H9 (cell line): ENCODE data around the gene ATP1A4. TPM values are rescaled to one million over a fixed set of nuclear protein-coding genes. Genes with fewer than 3 reads are reported as not detected.
A peak's percentile ranks its signal among the peaks of the same experiment; 100 is the strongest.

Experiments
- DNase-seq: peaks from one replicate; pipeline ENCODE4 v3.0.0-alpha.2; 2017
- H2AFZ ChIP-seq: one replicate; pipeline ENCODE4 v1.6.1; 2013; ENCODE audit warnings: mild to moderate bottlenecking, low read length, control low read depth, moderate library complexity
- H2AK5ac ChIP-seq: 2 replicates; pipeline ENCODE4 v1.6.1; 2013; ENCODE audit warnings: low read length, control low read depth, mixed read lengths; ENCODE audit not compliant: insufficient read length
- H2BK120ac ChIP-seq: one replicate; pipeline ENCODE4 v1.6.1; 2013; ENCODE audit warnings: low read depth, mild to moderate bottlenecking, low read length, control low read depth, inconsistent platforms; ENCODE audit not compliant: poor library complexity, severe bottlenecking
- H2BK12ac ChIP-seq: 2 replicates; pipeline ENCODE4 v1.6.1; 2013; ENCODE audit warnings: low read length, control low read depth, mixed read lengths, low read depth; ENCODE audit not compliant: insufficient read length
- H2BK15ac ChIP-seq: 2 replicates; pipeline ENCODE4 v1.6.1; 2013; ENCODE audit warnings: low read depth, low read length, control low read depth
- H2BK20ac ChIP-seq: one replicate; pipeline ENCODE4 v1.6.1; 2013; ENCODE audit warnings: low read depth, mild to moderate bottlenecking, low read length, control low read depth, inconsistent platforms; ENCODE audit not compliant: poor library complexity, severe bottlenecking
- H2BK5ac ChIP-seq: 2 replicates; pipeline ENCODE4 v1.6.1; 2013; ENCODE audit warnings: low read length, control low read depth, mixed read lengths; ENCODE audit not compliant: insufficient read length
- H3K14ac ChIP-seq: 2 replicates; pipeline ENCODE4 v1.6.1; 2013; ENCODE audit warnings: low read length, control low read depth; ENCODE audit not compliant: insufficient read depth
- H3K18ac ChIP-seq: 2 replicates; pipeline ENCODE4 v1.6.1; 2013; ENCODE audit warnings: low read depth, mild to moderate bottlenecking, mixed read lengths, low read length, control low read depth; ENCODE audit not compliant: insufficient read length
- H3K23ac ChIP-seq: 2 replicates; pipeline ENCODE4 v1.6.1; 2013; ENCODE audit warnings: low read length, control low read depth, mixed read lengths, low read depth; ENCODE audit not compliant: insufficient read length
- H3K23me2 ChIP-seq: 2 replicates; pipeline ENCODE4 v1.6.1; 2013; ENCODE audit warnings: low read depth, mild to moderate bottlenecking, mixed read lengths, low read length, control low read depth; ENCODE audit not compliant: insufficient read length, poor library complexity, severe bottlenecking
- H3K27ac ChIP-seq: 2 replicates; pipeline ENCODE4 v1.5.1; 2013; ENCODE audit warnings: low read length, control low read depth, mixed read lengths, low read depth; ENCODE audit not compliant: insufficient read length
- H3K27me3 ChIP-seq: 2 replicates; pipeline ENCODE4 v1.6.1; 2013; ENCODE audit warnings: low read length, control low read depth, inconsistent platforms; ENCODE audit not compliant: insufficient read depth
- H3K4ac ChIP-seq: 2 replicates; pipeline ENCODE4 v1.6.1; 2013; ENCODE audit warnings: low read depth, mild to moderate bottlenecking, control low read depth, inconsistent platforms, low read length, moderate library complexity
- H3K4me1 ChIP-seq: 2 replicates; pipeline ENCODE4 v1.6.1; 2013; ENCODE audit warnings: low read length, control low read depth, inconsistent platforms; ENCODE audit not compliant: insufficient read depth
- H3K4me2 ChIP-seq: 2 replicates; pipeline ENCODE4 v1.6.1; 2013; ENCODE audit warnings: low read length, control low read depth, mixed read lengths; ENCODE audit not compliant: insufficient read length, insufficient read depth
- H3K56ac ChIP-seq: 2 replicates; pipeline ENCODE4 v1.6.1; 2013; ENCODE audit warnings: low read depth, mild to moderate bottlenecking, mixed read lengths, low read length, control low read depth; ENCODE audit not compliant: insufficient read length
- H3K79me1 ChIP-seq: 2 replicates; pipeline ENCODE4 v1.6.1; 2013; ENCODE audit warnings: low read depth, mild to moderate bottlenecking, moderate library complexity, low read length, control low read depth, inconsistent platforms; ENCODE audit not compliant: insufficient read depth, poor library complexity, severe bottlenecking
- H3K79me2 ChIP-seq: 2 replicates; pipeline ENCODE4 v1.6.1; 2013; ENCODE audit warnings: low read length, control low read depth, inconsistent platforms; ENCODE audit not compliant: insufficient read depth
- H3K9ac ChIP-seq: 2 replicates; pipeline ENCODE4 v1.6.1; 2013; ENCODE audit warnings: low read length, control low read depth, mixed read lengths; ENCODE audit not compliant: insufficient read length; ENCODE audit errors: extremely low read depth
- H3K9me3 ChIP-seq: one replicate; pipeline ENCODE4 v1.6.1; 2013; ENCODE audit warnings: low read depth, low read length, inconsistent platforms; ENCODE audit not compliant: control insufficient read depth
- H3T11ph ChIP-seq: one replicate; pipeline ENCODE4 v1.6.1; 2013; ENCODE audit warnings: mild to moderate bottlenecking, low read length, control low read depth, inconsistent platforms
- H4K20me1 ChIP-seq: one replicate; pipeline ENCODE4 v1.6.1; 2013; ENCODE audit not compliant: control insufficient read depth, insufficient read length, insufficient read depth
- H4K5ac ChIP-seq: 2 replicates; pipeline ENCODE4 v1.6.1; 2013; ENCODE audit warnings: low read depth, mild to moderate bottlenecking, mixed read lengths, low read length, control low read depth; ENCODE audit not compliant: insufficient read length
- H4K8ac ChIP-seq: replicated peaks from 2 replicates; pipeline ENCODE4 v1.6.1; 2013; ENCODE audit warnings: low read length, control low read depth, mixed read lengths, low read depth; ENCODE audit not compliant: insufficient read length
- H4K91ac ChIP-seq: 2 replicates; pipeline ENCODE4 v1.6.1; 2013; ENCODE audit warnings: low read depth, mild to moderate bottlenecking, moderate library complexity, mixed read lengths, low read length, control low read depth; ENCODE audit not compliant: insufficient read length
- H3K27ac Mint-ChIP-seq, 3 experiments: 2 replicates in 2 of 3; 3 replicates in 1 of 3; pipeline ENCODE4 v1.8.0; 2020 to 2021; ENCODE audit warnings: mixed read lengths in 3 of 3, mild to moderate bottlenecking in 1 of 3, moderate library complexity in 1 of 3
- H3K27me3 Mint-ChIP-seq: 2 replicates; pipeline ENCODE4 v1.8.0; 2021; ENCODE audit warnings: low read depth, mild to moderate bottlenecking, moderate library complexity, mixed read lengths
- H3K36me3 Mint-ChIP-seq, 3 experiments: 2 replicates in 2 of 3; 3 replicates in 1 of 3; pipeline ENCODE4 v1.8.0; 2020 to 2021; ENCODE audit warnings: low read depth in 3 of 3, mixed read lengths in 3 of 3; ENCODE audit not compliant: insufficient read depth in 1 of 3
- H3K4me1 Mint-ChIP-seq, 2 experiments: 2 replicates each; pipeline ENCODE4 v1.8.0; 2020; ENCODE audit warnings: mixed read lengths in 2 of 2
- H3K4me3 Mint-ChIP-seq, 2 experiments: 2 replicates in 1 of 2; 3 replicates in 1 of 2; pipeline ENCODE4 v1.8.0; 2020 to 2021; ENCODE audit warnings: mild to moderate bottlenecking in 2 of 2, mixed read lengths in 2 of 2, moderate library complexity in 1 of 2
- H3K9me3 Mint-ChIP-seq, 2 experiments: 2 replicates in 1 of 2; 3 replicates in 1 of 2; pipeline ENCODE4 v1.8.0; 2020; ENCODE audit warnings: mild to moderate bottlenecking in 2 of 2, mixed read lengths in 2 of 2, moderate library complexity in 1 of 2
- CTCF ChIP-seq: fragments of 200-600 bp; sonication (generic); conservative IDR thresholded peaks from 3 replicates; pipeline ENCODE4 v1.8.0; 2021; ENCODE audit warnings: antibody characterized with exemption, mild to moderate bottlenecking
- WGBS: extraction: QIAGEN DNeasy Blood & Tissue Kit; methylation state at CpG from one replicate; pipeline ENCODE4 v1.1.7; 2013; ENCODE audit warnings: missing lambda C conversion rate, low lambda C conversion rate, mixed read lengths; ENCODE audit not compliant: insufficient read length; ENCODE audit errors: extremely low coverage; 5-methylcytosine and 5-hydroxymethylcytosine counted together
- total RNA-seq: library from RNA; stranded (reverse); gene quantifications from 2 replicates; pipeline ENCODE4 v1.2.1, GENCODE V29; 2021

The ATP1A4 gene
- total RNA-seq, 1 experiment from 2014 or later = 0.20 TPM

- no peak within 1 kb of the TSS for H2BK5ac ChIP-seq
- no peak within 1 kb of the TSS for H4K8ac ChIP-seq
- H3K9me3 Mint-ChIP-seq = no peaks in the 10 kb centered on the region
- peak within 1 kb of the TSS; percentile 91 for H3K4me3 Mint-ChIP-seq
- H3K4me1 ChIP-seq = peaks cover 24% of the 10 kb centered on the region; the same call in 1 of the 2 replicates
- H4K5ac ChIP-seq = no peak within 1 kb of the TSS
- H3K14ac ChIP-seq = peak within 1 kb of the TSS; percentile 82
- no peak within 1 kb of the TSS for H3K27ac ChIP-seq
- no peak within 1 kb of the TSS for H2BK12ac ChIP-seq
- H4K91ac ChIP-seq = no peak within 1 kb of the TSS
- no CpG with 5 or more reads among the region's 76 CpGs for WGBS
- H3K56ac ChIP-seq = no peak within 1 kb of the TSS
- H2AK5ac ChIP-seq = no peak within 1 kb of the TSS
- H3K4me1 Mint-ChIP-seq = peaks cover 51 to 53% of the 10 kb centered on the region in 2 experiments
- no peaks in the 10 kb centered on the region for H3K79me1 ChIP-seq
- peaks cover 9% of the 10 kb centered on the region for H3K23me2 ChIP-seq
- no peak within 1 kb of the TSS; the same call in 1 of the 2 replicates for H3K4ac ChIP-seq
- no peaks in the 10 kb centered on the region for H3K9me3 ChIP-seq
- peak within 1 kb of the TSS; percentile 56 for H3K4me2 ChIP-seq
- no peaks in the 10 kb centered on the region for H4K20me1 ChIP-seq
- no peak within 1 kb of the TSS for H3T11ph ChIP-seq
- H2AFZ ChIP-seq = peak within 1 kb of the TSS; percentile 43
- peak within 1 kb of the TSS in 2 of 3 experiments; percentile 20 to 94; a peak in 3 of 7 replicates for H3K27ac Mint-ChIP-seq
- no peak for TF ChIP-seq CTCF
- H3K79me2 ChIP-seq = no peaks in the 10 kb centered on the region
- peak; percentile 78 for DNase-seq
- H3K27me3 Mint-ChIP-seq = no peaks in the 10 kb centered on the region
- H2BK120ac ChIP-seq = no peak within 1 kb of the TSS
- no peaks in the 10 kb centered on the region for H3K27me3 ChIP-seq
- no peak within 1 kb of the TSS; the same call in 1 of the 2 replicates for H2BK15ac ChIP-seq
- H3K18ac ChIP-seq = peak within 1 kb of the TSS; percentile 91
- peaks cover 4 to 36% (median 8%) of the 10 kb centered on the region in 3 experiments; a peak in 5 of 7 replicates for H3K36me3 Mint-ChIP-seq
- no peak within 1 kb of the TSS for H3K23ac ChIP-seq
- H3K9ac ChIP-seq = peak within 1 kb of the TSS; percentile 84
- no peak within 1 kb of the TSS for H2BK20ac ChIP-seq
These were observed 54.0 kb downstream of the ATP1A4 start, which contains the start of gene PEA15 for GRCh38 chr1:160205242-160206035. Gene PEA15, plus strand, starts transcription at chr1:160205384. Its CDS starts 6,161 bp downstream, at chr1:160211545.
